ENCODE data around the gene HDC.

Gene HDC, protein sequence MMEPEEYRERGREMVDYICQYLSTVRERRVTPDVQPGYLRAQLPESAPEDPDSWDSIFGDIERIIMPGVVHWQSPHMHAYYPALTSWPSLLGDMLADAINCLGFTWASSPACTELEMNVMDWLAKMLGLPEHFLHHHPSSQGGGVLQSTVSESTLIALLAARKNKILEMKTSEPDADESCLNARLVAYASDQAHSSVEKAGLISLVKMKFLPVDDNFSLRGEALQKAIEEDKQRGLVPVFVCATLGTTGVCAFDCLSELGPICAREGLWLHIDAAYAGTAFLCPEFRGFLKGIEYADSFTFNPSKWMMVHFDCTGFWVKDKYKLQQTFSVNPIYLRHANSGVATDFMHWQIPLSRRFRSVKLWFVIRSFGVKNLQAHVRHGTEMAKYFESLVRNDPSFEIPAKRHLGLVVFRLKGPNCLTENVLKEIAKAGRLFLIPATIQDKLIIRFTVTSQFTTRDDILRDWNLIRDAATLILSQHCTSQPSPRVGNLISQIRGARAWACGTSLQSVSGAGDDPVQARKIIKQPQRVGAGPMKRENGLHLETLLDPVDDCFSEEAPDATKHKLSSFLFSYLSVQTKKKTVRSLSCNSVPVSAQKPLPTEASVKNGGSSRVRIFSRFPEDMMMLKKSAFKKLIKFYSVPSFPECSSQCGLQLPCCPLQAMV

DNA sequence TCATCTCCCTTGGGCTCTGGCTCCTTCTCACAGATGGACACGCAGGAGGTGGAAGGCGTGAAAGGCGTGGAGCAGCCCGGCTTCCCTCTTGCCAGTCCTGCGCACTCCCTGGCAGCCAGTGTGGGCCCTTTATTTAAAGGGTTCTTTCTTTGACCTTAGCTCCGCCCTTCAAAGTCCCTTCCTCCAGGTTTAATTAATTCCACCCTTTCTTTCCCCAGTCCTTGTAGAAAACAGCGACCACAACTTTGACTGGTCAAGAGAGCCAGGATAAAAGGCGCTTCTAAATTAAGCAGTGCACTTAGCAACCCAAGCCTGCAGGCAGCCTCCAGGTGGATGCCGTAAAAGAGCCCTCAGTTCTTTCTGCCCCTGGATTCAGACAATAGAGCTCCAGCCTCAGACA, at the start of gene HDC:
Gene HDC, minus strand, starts transcription at position 107 of the 400 bp plus-strand sequence. Its CDS starts 103 bp downstream, at position 4.
- DNase-seq: no peak

DNA sequence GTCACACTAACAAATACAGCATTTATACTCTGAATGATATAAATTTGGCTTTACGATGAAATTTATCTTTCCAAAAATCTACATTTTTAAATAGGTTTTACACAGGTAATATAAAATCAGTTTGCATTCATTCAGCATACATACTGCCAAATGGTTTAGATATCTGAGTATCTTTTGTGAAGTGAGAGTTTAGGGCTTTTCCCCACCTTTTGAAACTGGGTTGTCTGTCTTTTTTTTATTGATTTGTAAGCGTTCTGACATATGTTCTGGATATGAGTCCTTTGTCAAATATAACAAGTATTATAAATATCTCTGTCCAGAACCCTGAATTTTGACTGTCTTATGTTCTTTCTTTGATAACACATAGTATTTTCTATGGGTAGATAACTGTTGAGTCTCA, 47.1 kb upstream of the HDC start:
- no peak for DNase-seq

DNA sequence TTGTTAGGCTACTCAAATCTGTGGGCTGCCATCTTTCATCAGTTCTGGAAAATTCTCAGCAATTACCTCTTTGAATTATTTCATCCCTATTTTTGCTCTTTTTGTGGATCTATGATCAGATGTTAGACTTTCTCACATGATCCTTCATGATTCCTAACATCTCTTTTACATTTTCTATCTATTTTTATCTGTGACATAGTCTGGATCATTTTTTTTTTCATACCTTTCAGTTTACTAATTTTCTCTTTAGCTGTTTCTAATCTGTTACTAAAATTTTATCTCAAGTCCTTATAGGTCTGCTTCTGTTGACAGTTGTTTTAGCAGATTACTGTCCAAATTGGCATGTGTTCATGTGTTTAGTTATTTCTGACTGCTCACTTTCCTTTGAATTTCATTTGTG, 42.3 kb upstream of the HDC start:
- DNase-seq: no peak

GRCh38 chr15:50304836-50305235, 39.3 kb upstream of the HDC start:
- no peak for DNase-seq

DNA sequence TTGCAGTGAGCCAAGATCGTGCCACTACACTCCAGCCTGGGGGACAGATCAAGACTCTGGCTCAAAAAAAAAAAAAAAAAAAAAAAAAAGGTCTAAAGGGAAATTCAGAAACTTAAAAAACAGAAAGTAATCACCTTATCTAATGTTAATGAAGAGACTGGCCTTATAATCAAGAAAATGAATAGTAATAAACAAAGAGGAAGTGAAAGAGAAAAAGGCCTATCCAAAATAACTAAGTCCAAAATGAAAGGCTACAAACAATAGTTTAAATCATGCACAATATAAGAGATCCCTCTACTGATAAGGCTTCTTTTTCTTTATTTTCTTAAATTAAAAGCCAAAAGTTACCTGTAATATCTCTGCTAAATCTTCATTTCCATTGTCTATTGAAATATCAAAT, 37.1 kb upstream of the HDC start:
- DNase-seq: no peak

GRCh38 chr15:50298340-50298739, 32.8 kb upstream of the HDC start:
- DNase-seq: no peak

- no peak for DNase-seq
Observed at GRCh38 chr15:50295966-50296365, 30.4 kb upstream of the HDC start.

- DNase-seq: no peak
Observed at GRCh38 chr15:50289749-50290148, 24.2 kb upstream of the HDC start.

DNA sequence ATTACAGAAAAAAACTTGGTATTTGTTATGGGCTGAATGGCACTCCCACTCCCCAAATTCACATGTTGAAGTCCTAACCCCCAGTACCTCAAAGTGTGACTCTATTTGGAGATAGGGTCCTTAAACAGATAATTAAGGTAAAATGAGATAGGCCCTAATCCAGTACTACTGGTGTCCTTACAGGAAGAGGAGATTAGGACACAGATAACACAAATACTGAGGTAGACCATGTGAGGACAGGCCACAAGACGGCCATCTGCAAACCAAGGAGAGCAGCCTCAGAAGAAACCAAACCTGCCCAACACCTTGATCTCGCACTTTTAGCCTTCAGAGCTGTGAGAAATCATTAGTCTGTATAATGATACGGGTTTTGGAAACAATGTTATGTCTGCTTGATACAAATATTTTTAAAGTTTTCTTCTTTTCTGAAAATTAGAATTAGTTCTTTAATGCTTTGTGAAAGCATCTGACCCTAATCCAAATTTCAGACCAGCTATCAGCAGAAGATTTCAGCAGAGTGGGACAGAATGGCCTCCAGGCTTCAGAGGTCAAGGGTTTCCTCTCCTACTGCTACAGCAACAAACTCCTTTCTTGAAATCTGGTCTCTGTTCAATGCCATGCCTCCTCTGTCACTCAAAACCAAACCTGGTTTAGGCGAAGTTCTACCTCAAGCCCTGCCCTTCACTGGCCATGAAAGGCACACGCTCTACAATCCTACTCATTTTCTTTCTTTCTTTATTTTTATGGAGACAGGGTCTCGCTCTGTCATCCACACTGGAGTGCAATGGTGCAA, 22.0 kb upstream of the HDC start:
- no peak for DNase-seq

DNA sequence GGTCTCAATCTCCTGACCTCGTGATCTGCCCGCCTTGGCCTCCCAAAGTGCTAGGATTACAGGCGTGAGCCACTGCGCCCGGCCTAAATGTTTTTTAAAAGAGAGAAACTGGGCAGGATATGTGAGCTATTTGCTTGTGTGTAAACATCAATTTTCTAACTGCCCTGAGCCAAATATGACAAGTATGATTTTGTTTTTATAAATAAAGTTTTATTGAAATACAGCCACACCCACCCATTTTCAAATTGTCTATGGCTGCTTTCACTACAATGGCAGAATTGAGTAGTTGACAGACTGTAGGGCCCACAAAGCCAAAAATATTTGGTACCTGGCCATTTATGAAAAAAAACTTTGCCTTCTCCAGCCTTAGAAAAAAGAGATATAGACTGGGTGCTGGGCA, 15.9 kb upstream of the HDC start:
- DNase-seq: no peak

GRCh38 chr15:50280271-50280670, 14.7 kb upstream of the HDC start:
- DNase-seq: no peak

DNA sequence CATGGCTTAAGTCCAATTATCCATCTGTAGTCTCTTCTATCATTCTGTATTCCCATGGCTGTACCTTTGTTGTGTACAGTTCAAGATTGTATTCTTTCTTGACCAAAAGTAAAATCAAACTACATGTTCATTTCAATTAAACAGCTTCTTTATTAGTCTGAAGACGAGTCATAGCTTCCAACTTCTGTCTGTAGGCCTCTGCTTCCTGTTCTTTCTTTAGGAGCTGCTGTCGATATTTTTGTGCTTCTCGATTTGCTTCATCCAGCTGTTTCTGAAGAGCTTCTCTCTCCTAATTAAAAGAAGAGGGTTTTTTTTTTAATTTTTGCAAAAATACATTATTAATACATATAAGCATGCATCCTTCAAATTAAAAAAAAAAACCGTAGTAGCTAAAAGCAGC, 13.0 kb upstream of the HDC start:
- no peak for DNase-seq

DNA sequence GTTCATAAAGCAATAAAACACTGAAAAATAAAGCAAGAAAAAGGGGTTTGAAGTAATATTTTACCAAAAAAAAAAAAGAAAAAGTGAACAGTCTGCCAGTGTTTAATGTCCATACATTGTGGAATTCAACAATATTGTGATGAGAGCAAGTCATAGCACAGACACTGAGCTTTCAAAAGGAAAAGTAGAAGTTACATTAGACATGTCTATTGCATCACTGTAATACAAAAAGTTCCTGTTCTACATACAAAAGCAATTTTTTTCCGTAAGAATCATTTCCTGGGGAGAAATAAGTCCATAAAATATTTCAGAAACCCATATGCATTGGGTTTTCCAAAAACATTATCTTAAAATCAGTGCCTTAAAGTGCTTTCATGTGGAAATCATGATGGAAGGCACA, 11.8 kb upstream of the HDC start:
- DNase-seq: no peak

- no peak for DNase-seq
Observed at GRCh38 chr15:50275908-50276307, 10.4 kb upstream of the HDC start.

DNA sequence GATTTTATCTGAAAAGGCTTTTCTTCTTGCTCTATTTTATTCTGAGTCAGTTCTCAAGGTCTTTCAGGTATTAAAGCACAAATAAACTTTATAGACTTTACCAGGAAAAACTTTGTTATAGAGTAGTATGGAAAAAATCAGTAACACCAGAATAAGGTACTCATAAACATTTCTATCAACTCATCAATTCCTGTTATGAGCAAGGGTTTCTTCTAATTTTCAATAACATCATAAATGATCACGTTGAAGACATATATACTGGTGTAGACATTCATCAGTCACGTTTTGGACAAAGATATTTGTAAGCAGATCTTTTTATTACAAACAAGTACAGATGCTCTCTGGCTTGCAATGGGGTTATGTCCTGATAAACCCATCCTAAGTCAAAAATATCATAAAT, 9.6 kb upstream of the HDC start:
- no peak for DNase-seq

DNA sequence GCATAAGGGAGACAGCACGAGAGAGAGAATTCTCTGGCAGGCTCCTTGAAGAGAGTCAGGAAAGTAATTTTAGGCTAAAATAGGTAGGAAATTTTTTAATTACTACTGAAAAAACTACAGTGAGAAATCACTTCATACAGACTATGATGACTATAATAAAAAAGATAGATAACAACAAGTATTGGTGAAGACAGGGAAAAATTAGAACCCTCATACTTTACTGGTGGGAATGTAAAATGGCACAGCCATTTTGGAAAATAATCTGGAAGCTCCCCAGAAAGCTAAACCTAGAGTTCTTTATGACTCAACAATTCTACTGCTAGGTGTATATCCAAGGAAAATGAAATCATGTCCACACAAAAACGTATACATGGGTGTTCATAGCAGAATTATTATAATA, 2.1 kb upstream of the HDC start:
- no peak for DNase-seq

DNA sequence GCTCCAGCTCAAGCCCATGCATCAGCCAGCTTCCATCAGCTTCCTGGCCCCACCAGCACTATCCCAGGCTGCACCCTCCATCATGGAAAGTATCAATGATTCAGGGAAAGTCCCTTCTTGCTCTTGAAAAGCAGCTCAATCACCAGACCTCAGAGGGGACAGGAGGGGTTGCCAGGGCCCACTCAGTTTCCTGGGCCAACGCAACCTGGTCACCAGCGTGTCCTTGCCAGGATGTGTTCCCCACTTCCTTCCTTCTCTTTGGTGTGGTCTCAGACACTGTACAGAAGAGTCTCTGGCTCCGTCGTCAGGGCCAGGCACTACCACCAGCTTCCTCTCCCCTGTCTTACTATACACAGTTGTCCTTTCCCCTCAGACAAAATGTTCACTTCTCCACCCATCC, 3.0 kb downstream of the HDC start:
- DNase-seq: no peak

- DNase-seq: no peak
Observed at GRCh38 chr15:50261981-50262380, 3.5 kb downstream of the HDC start.

- no peak for DNase-seq
Observed at GRCh38 chr15:50260969-50261496, 4.5 kb downstream of the HDC start.

DNA sequence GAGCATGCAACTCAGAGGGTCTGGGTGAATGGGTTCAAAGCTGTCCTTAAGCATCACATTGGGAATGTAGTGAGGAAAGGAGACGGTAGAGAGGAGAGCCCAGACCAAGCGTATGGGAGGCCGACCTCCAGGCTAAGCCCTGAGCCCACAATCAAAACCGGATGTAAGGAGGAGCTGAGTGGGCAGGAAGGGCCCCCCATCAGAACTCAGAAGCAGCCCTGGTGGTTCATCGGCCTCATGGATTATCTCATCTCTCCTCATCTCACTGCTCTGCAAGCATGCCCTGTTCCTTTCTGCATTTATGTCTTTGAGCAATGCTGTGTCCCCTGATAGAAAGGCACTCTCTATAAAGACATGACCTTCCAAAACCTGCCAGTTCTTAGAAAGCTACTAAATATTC, 6.2 kb downstream of the HDC start:
- DNase-seq: no peak

DNA sequence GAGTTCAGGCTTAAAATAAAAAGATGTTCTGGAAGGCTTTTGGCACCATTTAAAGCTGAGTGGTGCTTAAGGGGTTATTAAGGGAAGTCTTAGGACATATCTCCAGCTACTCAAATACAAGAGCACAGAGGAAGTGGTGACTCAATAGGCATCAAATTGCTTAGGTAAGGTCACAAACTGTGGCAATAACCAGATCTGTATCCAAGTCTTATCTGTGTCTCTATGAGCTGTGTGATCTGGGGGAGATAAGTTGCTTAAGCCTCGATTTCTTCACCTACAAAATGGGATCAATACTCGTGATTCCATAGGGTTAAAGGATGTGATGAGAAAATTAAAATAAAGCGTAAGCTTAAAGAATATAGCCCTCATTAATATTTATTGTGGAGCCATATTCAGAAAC, 7.6 kb downstream of the HDC start:
- no peak for DNase-seq

GRCh38 chr15:50257332-50257731, 8.2 kb downstream of the HDC start:
- no peak for DNase-seq
